BLaER1 treated with 17β-estradiol and CSF1 and Interleukin-3, amounts not matched to agents 10 nM and 100 nM (cell line): ENCODE data around the gene EEA1.

Source experiments
- H3K27ac ChIP-seq, 11 experiments: shearing (Covaris generic); formaldehyde crosslinking; 2 replicates each; pipeline ENCODE4 v1.8.1; 2022
- H3K27me3 ChIP-seq, 11 experiments: shearing (Covaris generic); formaldehyde crosslinking; 2 replicates each; pipeline ENCODE4 v1.8.1; 2022
- H3K36me3 ChIP-seq, 11 experiments: shearing (Covaris generic); formaldehyde crosslinking; 2 replicates each; pipeline ENCODE4 v1.8.1; 2022
- H3K4me1 ChIP-seq, 10 experiments: shearing (Covaris generic); formaldehyde crosslinking; 2 replicates each; pipeline ENCODE4 v1.8.1; 2022
- H3K4me2 ChIP-seq, 11 experiments: shearing (Covaris generic); formaldehyde crosslinking; 2 replicates each; pipeline ENCODE4 v1.8.1; 2022
- H3K4me3 ChIP-seq, 10 experiments: shearing (Covaris generic); formaldehyde crosslinking; 2 replicates each; pipeline ENCODE4 v1.8.1; 2022
- H3K9ac ChIP-seq, 11 experiments: shearing (Covaris generic); formaldehyde crosslinking; 2 replicates each; pipeline ENCODE4 v1.8.1; 2022
- H3K9me3 ChIP-seq, 11 experiments: shearing (Covaris generic); formaldehyde crosslinking; replicated peaks in 1 of 11; 2 replicates each; pipeline ENCODE4 v1.8.1; 2022
- H4K20me1 ChIP-seq, 11 experiments: shearing (Covaris generic); formaldehyde crosslinking; 2 replicates each; pipeline ENCODE4 v1.8.1; 2022
- Cebpa-rat ChIP-seq, 11 experiments: shearing (Covaris generic); IDR thresholded peaks; 2 replicates each; pipeline ENCODE4 v1.8.1; 2022

Gene EEA1

GRCh38 chr12:92861381-92861780 lies 67.7 kb downstream of the EEA1 start:
- H3K27me3 ChIP-seq = no peaks in the 10 kb centered on the region
- no peak overlapping the region for H3K4me2 ChIP-seq
- no peak overlapping the region for H3K27ac ChIP-seq
- peaks cover 11 to 35% (median 21%) of the 10 kb centered on the region in 11 experiments; a peak in 21 of 22 replicates for H3K9me3 ChIP-seq
- no peaks in the 10 kb centered on the region for H4K20me1 ChIP-seq
- no peak overlapping the region for H3K4me3 ChIP-seq
- no peak for TF ChIP-seq Cebpa-rat (IDR thresholded peaks at IDR 0.05)
- no peak overlapping the region for H3K9ac ChIP-seq
- H3K4me1 ChIP-seq = peaks cover 0 to 16% (median 6%) of the 10 kb centered on the region in 10 experiments; a peak in 8 of 20 replicates
- peaks cover 51 to 83% (median 70%) of the 10 kb centered on the region in 11 experiments for H3K36me3 ChIP-seq

DNA sequence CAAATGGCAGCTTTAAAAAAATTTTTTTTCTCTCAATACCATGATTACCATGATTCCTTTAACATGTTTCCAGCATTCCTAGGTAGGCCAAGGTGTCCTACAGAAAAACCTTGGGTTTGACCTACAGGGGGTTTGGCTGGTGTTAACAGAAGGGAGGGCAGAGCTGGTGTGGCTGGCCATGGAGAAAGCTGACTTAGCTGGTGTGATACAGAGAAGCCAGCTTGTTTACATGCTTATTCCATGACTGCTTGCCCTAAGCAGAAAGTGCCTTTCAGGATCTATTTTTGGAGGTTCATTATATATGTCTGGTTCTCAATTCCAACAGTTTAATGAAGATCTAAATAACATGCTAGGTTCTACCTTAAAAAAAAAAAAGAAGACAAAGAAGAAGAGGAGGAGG lies 68.6 kb downstream of the EEA1 start:
- H3K27ac ChIP-seq = no peak overlapping the region
- H3K36me3 ChIP-seq = peaks cover 51 to 88% (median 70%) of the 10 kb centered on the region in 11 experiments
- TF ChIP-seq Cebpa-rat (IDR thresholded peaks at IDR 0.05) = no peak
- no peak overlapping the region for H3K4me3 ChIP-seq
- H3K4me2 ChIP-seq = no peak overlapping the region
- no peaks in the 10 kb centered on the region for H4K20me1 ChIP-seq
- H3K9me3 ChIP-seq = peaks cover 11 to 31% (median 21%) of the 10 kb centered on the region in 11 experiments; a peak in 21 of 22 replicates
- H3K4me1 ChIP-seq = peaks cover 0 to 16% (median 6%) of the 10 kb centered on the region in 10 experiments; a peak in 8 of 20 replicates
- no peak overlapping the region for H3K9ac ChIP-seq
- no peaks in the 10 kb centered on the region for H3K27me3 ChIP-seq

DNA sequence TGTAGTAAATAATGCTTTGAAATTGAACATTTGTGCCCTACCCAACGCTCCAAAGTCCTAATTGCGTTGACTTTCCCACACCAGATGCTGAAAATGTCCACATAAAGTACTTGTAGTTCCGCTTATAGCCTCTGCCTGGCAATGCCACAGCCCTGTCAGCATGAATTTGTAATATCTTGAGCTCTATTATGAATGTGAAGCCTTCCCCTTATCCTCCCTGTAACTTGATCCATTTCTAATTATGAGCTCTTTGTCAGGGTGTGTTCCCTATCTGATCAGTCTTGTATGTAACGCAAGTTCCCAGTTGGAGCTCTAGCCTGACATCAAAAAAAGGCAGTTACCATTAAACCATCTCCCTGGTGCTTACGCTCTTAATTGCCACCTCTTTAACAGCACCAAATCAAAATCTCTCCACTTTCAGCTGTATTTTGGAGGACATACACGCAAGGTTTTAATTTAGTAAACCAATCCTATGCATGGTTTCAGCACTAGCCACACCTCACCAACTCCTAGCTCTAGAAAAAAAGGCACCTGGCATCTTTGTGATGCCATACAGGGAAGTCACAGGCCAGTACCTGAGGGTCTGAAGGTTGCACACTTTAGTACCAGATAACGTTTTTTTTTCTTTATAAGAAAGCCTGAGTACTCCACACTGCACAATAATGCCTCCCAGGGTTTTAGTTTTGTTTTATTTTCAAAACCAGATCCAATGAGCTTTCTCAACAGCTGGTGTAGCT lies 69.3 kb downstream of the EEA1 start:
- TF ChIP-seq Cebpa-rat (IDR thresholded peaks at IDR 0.05) = no peak
- Histone ChIP-seq H3K27me3 (no peaks in the 10 kb centered on the region), H3K36me3 (peaks cover 56 to 93% (median 71%) of the 10 kb centered on the region in 11 experiments), H3K4me3 (no peak overlapping the region), H3K9ac (no peak overlapping the region), H3K9me3 (peaks cover 11 to 31% (median 21%) of the 10 kb centered on the region in 11 experiments; a peak in 21 of 22 replicates), H3K4me1 (peaks cover 0 to 16% (median 6%) of the 10 kb centered on the region in 10 experiments; a peak in 8 of 20 replicates), H3K27ac (no peak overlapping the region), H3K4me2 (no peak overlapping the region), H4K20me1 (no peaks in the 10 kb centered on the region)

GRCh38 chr12:92857818-92858217 lies 71.3 kb downstream of the EEA1 start:
- H3K9ac ChIP-seq = no peak overlapping the region
- no peaks in the 10 kb centered on the region for H4K20me1 ChIP-seq
- no peak overlapping the region for H3K4me2 ChIP-seq
- H3K9me3 ChIP-seq = peaks cover 11 to 31% (median 21%) of the 10 kb centered on the region in 11 experiments; a peak in 21 of 22 replicates
- peaks cover 0 to 7% (median 0%) of the 10 kb centered on the region in 10 experiments; a peak in 1 of 20 replicates for H3K4me1 ChIP-seq
- H3K36me3 ChIP-seq = peaks cover 60 to 94% (median 76%) of the 10 kb centered on the region in 11 experiments
- H3K4me3 ChIP-seq = no peak overlapping the region
- no peak overlapping the region for H3K27ac ChIP-seq
- H3K27me3 ChIP-seq = no peaks in the 10 kb centered on the region
- no peak for TF ChIP-seq Cebpa-rat (IDR thresholded peaks at IDR 0.05)

- no peak for TF ChIP-seq Cebpa-rat (IDR thresholded peaks at IDR 0.05)
- H3K27me3 ChIP-seq = no peaks in the 10 kb centered on the region
- peaks cover 11 to 24% (median 19%) of the 10 kb centered on the region in 11 experiments; a peak in 21 of 22 replicates for H3K9me3 ChIP-seq
- H3K4me3 ChIP-seq = no peak overlapping the region
- no peaks in the 10 kb centered on the region for H3K4me1 ChIP-seq
- H3K9ac ChIP-seq = no peak overlapping the region
- H4K20me1 ChIP-seq = no peaks in the 10 kb centered on the region
- no peak overlapping the region for H3K27ac ChIP-seq
- H3K36me3 ChIP-seq = peaks cover 53 to 93% (median 73%) of the 10 kb centered on the region in 11 experiments
- H3K4me2 ChIP-seq = no peak overlapping the region
Measured at GRCh38 chr12:92854344-92854743, 74.8 kb downstream of the EEA1 start.

DNA sequence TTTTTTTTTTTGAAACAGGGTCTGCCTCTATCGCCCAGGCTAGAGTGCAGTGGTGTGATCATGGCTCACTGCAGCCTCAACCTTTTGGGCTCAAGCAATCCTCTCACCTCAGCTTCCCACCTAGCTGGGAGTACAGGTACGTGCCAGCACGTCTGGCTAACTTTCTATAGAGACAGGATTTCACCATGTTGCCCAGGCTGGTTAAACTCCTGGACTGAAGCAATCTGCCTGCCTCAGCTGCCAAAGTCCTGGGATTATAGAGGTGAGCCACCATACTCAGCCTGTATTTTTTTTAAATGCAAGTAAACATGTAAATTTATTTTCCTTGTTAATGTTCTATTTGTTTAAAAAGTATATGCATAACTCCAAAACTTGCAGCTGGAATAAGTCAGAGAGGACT lies 80.4 kb downstream of the EEA1 start:
- Histone ChIP-seq H4K20me1 (no peaks in the 10 kb centered on the region), H3K4me3 (no peak overlapping the region), H3K27me3 (no peaks in the 10 kb centered on the region), H3K9me3 (no peaks in the 10 kb centered on the region), H3K36me3 (peaks cover 25 to 77% (median 46%) of the 10 kb centered on the region in 11 experiments; a peak in 21 of 22 replicates), H3K9ac (no peak overlapping the region), H3K4me1 (no peaks in the 10 kb centered on the region), H3K4me2 (no peak overlapping the region), H3K27ac (no peak overlapping the region)
- no peak for TF ChIP-seq Cebpa-rat (IDR thresholded peaks at IDR 0.05)

GRCh38 chr12:92847368-92847767 lies 81.7 kb downstream of the EEA1 start:
- TF ChIP-seq Cebpa-rat (IDR thresholded peaks at IDR 0.05) = no peak
- H4K20me1 ChIP-seq = no peaks in the 10 kb centered on the region
- no peaks in the 10 kb centered on the region for H3K9me3 ChIP-seq
- no peak overlapping the region for H3K9ac ChIP-seq
- H3K27ac ChIP-seq = no peak overlapping the region
- no peaks in the 10 kb centered on the region for H3K4me1 ChIP-seq
- no peaks in the 10 kb centered on the region for H3K27me3 ChIP-seq
- H3K36me3 ChIP-seq = peaks cover 28 to 73% (median 51%) of the 10 kb centered on the region in 11 experiments; a peak in 21 of 22 replicates
- H3K4me3 ChIP-seq = no peak overlapping the region
- no peak overlapping the region for H3K4me2 ChIP-seq

GRCh38 chr12:92845329-92845728 lies 83.8 kb downstream of the EEA1 start:
- peaks cover 10 to 16% (median 15%) of the 10 kb centered on the region in 11 experiments for H3K9me3 ChIP-seq
- H3K4me2 ChIP-seq = no peak overlapping the region
- H3K9ac ChIP-seq = no peak overlapping the region
- TF ChIP-seq Cebpa-rat (IDR thresholded peaks at IDR 0.05) = no peak
- H3K4me1 ChIP-seq = no peaks in the 10 kb centered on the region
- peaks cover 35 to 73% (median 55%) of the 10 kb centered on the region in 11 experiments for H3K36me3 ChIP-seq
- no peak overlapping the region for H3K27ac ChIP-seq
- H3K4me3 ChIP-seq = no peak overlapping the region
- H3K27me3 ChIP-seq = no peaks in the 10 kb centered on the region
- H4K20me1 ChIP-seq = no peaks in the 10 kb centered on the region

GRCh38 chr12:92844151-92844763 lies 84.8 kb downstream of the EEA1 start:
- Histone ChIP-seq H3K27me3 (no peaks in the 10 kb centered on the region), H3K4me1 (no peaks in the 10 kb centered on the region), H3K27ac (no peak overlapping the region), H3K9me3 (peaks cover 10 to 18% (median 16%) of the 10 kb centered on the region in 11 experiments), H3K36me3 (peaks cover 31 to 70% (median 50%) of the 10 kb centered on the region in 11 experiments), H3K4me2 (no peak overlapping the region), H3K9ac (no peak overlapping the region), H4K20me1 (no peaks in the 10 kb centered on the region), H3K4me3 (no peak overlapping the region)
- TF ChIP-seq Cebpa-rat (IDR thresholded peaks at IDR 0.05) = no peak
